ENCODE measurements around the gene IPCEF1.
"Not testable (repeated sequence)": the region's sequence is repeated elsewhere in the genome, so short reads cannot be mapped to it uniquely, and the experiment has no call there.

The IPCEF1 gene

DNA sequence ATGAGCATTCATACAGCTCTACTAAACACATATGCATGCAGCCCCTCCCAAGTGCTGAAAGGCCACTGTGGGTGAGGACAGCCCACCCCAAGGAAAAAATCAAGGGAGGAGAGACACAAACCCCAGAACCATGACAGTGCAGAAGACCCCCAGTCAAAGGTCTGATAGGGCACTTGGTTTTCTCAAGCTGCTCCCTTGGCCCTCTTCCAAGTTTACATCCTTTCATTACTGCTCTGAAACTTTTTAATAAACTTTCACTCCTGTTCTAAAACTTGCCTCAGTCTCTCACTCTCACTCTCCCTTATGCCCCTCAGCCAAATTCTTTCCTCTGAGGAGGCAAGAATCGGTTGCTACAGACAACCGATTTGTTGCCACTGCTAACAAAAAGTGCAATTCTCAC is 24.9 kb downstream of the IPCEF1 start:
- no peak for DNase-seq (ENCODE audit: low spot score)

DNA sequence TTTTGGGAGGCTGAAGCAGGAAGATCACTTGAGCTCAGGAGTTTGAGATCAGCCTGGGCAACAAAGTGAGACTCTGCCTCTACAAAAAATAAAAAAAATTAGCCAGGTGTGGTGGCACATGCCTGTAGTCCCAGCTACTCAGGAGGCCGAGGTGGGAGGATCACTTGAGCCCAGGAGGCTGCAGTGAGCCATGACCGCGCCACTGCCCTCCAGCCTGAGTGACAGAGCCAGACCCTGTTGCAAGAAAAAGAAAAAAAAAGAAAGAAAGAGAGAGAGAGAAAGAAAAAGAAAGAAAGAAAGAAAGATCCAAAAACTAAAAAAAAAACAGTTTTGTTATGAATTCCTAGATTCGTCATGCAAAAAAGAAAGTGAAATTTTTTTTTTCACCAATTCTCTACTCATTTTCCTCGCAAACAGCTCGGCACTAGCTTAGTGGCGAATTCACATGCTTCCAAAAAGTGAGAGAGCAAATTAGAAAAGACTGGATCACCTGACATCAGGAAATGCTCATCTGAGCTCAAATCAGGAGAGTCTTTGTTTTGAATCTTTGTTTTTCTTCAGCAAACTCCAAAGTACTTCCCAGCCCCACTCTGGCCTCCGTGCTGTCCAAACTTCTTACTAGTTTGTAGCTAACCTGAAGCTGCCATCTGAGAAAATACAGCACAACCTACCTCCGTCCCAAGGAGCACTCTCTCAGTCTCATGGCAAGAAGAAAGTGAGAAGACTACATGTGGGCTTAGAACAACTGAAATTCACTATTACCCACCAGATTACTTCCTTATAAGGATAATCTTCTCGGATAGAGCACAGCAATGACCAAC is 27.0 kb downstream of the IPCEF1 start:
- DNase-seq (ENCODE audit: low spot score), result no peak

DNA sequence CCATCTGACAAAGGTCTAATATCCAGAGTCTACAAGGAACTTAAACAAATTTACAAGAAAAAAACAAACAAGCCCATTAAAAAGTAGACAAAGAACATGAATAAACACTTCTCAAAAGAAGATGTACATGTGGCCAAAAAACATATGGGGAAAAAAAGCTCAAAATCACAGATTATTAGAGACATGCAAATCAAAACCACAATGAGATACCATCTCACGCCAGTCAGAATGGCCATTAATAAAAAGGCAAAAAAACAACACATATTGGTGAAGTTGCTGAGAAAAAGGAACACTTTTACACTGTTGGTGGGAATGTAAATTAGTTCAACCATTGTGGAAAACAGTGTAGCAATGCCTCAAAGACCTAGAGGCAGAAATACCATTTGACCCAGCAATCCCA is 29.3 kb downstream of the IPCEF1 start:
- DNase-seq (ENCODE audit: low spot score), result not testable (repeated sequence)

DNA sequence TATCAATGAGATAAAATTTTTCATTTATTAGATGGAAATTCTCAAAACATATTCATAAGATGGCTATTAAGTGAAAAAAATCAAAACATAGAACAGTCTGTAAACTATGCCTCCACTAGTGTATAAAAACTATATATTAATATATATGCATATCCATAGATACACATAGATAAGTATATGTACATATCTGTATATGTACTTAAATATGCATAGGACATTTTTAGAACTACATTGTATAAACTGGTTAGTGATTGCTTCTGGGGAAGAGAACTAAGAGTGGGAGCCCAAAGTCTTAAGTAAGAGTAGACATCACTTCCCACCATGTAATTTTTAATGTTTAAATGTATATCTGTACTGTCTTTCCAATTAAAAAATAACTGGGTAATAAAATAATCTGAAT is 31.5 kb downstream of the IPCEF1 start:
- DNase-seq (ENCODE audit: low spot score), result no peak

DNA sequence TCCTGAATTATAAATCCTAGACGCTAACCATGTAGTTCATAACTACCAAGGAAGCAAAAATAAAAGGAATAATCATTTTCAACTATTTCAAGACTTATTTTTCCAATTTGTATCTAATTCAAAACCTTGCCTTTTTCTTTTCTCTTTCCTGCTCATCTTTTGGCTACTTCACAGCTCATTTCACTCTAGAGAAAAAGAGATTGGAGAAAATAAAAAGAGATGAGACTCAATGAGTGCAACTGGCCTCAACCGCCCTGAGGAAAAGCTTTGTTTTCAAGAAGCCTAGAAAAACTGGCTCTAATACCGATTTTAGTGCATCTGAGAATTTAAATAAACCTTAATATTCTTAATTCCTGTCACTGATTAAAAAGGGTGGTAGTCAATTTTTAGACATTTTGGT is 36.4 kb downstream of the IPCEF1 start:
- DNase-seq (ENCODE audit: low spot score), result no peak

DNA sequence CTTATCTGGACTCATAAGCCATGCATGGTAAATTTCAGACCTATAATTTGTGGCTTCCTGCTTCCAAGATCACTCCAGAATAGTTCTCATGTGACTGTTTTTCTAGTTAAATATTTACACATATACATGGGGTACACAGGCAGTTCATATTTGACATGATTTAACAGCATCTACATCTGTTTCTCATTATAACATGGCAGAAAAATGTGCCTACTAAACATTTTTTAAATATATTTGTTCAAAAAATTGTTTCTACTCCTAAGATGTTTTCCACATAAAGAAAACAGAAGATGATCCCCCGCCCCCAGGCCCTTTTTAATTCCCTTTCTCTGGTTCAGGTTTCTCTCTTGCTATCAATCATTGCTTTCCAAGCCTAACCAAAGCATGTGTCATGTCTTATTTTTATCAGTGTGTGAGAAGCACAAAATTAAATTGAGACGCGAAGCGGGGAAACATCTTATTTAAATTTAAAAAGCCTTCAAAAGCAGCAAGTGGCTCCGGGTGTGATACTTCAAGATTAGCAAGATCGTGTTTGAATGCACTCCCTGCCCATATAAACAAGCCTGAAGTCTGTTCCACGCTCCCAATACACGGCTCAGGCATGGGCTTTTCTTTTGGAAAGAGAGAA is 37.3 kb downstream of the IPCEF1 start:
- DNase-seq (ENCODE audit: low spot score), result no peak

DNA sequence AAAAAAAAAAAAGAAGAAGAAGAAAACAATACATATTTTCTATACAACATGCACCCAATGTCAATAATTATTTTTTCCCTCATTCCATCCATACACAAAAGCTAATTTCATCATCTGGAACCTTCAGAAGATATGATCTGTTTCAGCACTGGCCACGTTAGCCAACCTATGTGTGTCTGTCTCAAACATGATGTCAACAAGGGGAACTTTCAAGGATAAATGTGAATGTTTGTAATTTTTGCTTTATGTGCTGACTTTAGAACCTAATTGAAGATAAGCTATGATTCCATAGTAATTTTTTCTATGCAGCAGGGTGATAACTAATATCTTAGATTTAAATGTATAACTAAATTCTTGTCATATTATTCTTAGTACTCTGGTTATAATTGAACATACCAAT is 37.9 kb downstream of the IPCEF1 start:
- no peak for DNase-seq (ENCODE audit: low spot score)

DNA sequence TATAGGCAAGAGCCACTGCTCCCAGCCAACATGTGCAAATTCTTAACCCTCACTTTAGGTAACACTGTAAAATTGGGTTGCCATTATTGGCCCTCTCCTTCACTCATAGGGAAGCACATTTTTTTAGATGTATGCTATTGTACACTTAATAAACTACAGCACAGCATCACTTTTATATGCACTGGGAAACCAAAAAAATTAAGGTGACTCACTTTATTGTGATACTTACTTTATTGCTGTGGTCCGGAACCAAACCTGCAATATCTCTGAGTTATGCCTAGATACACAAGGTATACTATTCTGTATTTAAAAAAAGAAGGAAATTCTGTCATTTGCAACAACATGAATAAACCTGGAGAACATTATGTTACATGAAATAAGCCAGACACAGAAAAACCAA is 40.5 kb downstream of the IPCEF1 start:
- no peak for DNase-seq (ENCODE audit: low spot score)

DNA sequence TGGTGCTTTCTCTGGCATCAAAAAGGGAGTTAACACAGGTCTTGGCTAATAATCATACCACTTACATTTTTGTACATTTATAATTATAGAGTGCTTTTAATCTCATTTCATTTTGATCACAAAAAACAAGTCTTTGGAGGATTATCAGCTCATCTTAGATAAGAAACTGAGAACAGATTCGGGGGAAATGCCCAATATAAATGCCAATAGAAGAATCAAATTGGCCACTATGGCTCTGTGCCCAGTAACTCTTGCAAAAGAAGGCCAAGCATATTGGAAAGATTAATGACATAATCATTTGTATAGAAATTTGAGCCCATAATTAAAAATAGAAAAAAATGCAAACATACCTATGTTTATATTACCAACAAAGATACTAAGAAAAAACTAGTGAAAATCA is 42.5 kb downstream of the IPCEF1 start:
- no peak for DNase-seq (ENCODE audit: low spot score)

DNA sequence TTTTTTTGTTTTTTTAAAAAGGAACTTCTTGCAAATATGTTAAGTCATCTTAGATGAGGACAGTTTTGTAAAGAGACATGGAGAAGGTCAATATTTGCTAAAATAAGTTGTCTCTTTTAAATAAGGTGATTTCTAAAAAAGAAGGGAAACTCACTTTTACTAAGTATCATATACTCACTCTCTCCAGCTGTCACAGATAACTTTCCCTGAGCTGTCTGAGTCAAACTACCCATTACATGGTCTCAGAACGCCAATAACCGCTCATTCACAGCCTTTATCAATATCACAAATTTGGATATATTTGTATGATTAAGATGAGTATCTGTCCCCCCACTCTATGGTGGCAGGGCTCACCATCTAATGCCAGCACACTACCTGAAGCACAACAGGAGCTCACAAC is 47.6 kb downstream of the IPCEF1 start:
- no peak for DNase-seq (ENCODE audit: low spot score)

DNA sequence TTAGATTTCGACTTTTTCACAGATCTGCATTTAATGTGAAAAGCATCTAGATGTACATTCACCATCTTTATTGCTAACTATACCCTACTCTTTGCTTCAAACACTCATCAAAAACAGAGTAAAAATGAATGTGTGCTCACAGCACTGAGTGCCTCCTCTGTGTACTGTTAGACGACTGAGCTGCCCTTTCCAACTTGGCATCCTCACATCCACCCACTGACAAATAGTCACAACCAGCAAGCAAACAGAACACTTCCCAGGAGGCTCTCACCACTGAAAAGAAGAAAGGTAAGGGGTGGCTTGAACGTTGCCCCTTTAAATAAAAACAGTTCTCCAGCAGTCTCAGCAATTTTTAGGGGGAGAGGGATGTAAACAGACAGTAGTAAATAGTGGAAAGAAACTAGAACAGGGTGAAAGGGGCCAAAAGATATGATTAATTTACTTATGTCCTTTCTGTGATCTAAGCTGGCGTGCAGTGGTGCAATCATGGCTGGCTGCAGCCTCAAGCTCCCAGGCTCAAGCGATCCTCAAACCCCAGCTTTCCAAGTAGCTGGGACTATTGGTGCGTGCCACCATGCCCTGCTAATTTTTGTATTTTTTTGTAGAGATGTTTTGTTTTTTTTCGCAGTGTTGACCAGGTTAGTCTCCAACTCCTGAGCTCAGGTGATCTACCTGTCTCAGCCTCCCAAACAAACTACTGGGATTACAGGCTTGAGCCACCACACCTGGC is 48.7 kb downstream of the IPCEF1 start:
- no peak for DNase-seq (ENCODE audit: low spot score)

DNA sequence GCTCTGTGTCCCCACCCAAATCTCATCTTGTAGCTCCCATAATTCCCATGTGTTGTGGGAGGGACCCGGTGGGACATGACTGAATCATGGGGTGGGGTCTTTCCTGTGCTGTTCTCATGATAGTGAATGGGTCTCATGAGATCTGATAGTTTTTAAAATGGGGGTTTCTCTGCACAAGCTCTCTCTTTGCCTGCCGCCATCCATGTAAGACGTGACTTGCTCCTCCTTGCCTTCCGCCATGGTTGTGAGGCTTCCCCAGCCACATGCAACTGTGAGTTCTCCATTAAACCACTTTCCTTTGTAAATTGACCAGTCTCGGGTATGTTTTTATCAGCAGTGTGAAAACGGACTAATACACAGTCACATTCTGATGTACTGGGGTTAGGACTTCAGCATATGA is 49.5 kb downstream of the IPCEF1 start:
- not testable (repeated sequence) for DNase-seq (ENCODE audit: low spot score)

DNA sequence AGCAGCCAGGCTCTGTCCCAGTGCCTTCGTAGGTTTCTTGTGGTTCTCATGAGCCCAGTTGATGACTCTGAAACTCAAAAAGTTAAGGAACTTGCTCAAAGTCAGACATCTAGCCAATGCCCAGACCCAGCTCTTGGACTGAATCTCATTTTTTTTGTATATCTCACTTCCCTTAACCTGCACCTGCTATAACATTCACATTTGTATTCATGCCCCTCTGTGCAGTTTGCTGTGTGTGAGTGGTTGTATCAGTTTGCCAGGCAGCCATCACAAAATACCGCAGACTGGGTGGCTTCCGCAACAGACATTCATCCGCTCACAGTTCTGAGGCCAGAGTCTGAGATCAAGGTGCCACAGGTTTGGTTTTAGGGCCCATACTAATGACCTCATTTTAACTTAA is 49.9 kb downstream of the IPCEF1 start:
- no peak for DNase-seq (ENCODE audit: low spot score)

DNA sequence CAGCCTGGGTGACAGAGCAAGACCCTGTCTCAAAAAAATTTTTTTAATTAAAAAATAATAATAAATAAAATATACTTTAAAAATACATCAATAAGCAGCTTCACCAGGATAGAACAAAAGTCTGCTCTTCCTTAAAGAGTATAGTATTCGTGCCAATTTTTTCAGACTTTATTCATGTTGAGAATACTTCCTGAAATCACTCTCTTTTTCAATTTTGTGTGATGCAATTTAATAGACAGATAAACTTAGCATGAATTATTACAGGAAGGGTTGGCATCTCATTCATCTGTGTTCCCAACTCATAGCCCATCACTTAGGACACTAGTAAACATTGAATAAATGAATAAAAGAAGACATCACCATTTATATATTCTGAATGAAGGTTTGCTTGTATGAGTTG is 52.4 kb downstream of the IPCEF1 start:
- DNase-seq (ENCODE audit: low spot score), result no peak

DNA sequence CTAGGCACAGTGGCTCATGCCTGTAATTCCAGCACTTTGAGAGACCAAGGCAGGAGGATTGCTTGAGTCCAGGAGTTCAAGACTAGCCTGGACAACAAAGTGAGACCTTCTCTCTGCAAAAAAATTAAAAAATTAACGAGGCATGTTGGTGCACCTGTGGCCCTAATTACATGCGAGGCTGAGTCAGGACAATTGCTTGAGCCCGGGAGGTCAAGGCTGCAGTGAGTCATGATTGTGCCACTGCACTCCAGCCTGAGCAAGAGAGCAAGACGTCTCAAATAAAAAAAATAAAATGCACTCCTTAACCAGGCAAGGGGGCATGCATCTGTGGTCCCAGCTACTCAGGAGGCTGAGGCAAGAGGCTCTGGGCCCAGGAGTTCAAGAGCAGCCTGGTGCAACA is 53.0 kb downstream of the IPCEF1 start:
- not testable (repeated sequence) for DNase-seq (ENCODE audit: low spot score)

DNA sequence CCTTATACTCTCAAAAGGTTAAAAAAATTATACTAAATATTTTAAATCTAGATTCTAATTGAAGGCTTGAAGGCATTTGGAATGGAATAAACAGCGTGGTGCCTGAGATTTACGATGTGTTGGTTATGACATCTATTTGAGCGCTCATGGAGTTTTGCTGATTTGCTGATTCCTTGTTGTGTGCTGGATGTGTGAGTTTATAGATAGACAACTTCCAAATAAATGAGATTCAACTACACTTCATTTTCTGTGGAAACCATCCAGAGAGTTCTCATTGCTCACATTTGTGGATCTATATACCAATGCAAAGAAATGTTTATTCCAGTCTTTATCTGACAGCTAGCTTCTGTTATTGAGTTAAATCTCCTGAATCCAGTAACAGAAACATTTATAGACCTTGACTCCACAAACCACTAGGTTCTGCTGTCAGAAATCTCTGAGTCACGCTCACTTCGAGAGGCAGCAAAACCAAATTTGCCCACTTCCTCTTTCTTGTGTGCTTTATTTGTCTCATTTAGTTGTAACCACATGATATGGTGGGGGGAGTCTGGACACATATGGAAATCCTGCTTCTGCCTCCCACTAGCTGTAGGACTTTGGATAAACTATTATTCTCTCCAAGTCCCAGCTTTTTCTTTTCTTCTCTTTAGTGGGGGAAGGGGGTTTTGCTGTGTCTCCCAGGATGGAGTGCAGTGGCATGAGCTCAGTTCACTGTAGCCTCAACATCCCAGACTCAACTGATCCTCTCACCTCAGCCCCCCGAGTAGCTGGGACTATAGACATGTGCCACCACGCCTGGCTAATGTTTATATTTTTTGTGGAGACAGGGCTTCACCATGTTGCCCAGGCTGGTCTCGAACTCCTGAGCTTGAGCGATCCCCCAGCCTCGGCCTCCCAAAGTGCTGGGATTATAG is 54.5 kb downstream of the IPCEF1 start:
- peak; percentile 33 for DNase-seq (ENCODE audit: low spot score)

DNA sequence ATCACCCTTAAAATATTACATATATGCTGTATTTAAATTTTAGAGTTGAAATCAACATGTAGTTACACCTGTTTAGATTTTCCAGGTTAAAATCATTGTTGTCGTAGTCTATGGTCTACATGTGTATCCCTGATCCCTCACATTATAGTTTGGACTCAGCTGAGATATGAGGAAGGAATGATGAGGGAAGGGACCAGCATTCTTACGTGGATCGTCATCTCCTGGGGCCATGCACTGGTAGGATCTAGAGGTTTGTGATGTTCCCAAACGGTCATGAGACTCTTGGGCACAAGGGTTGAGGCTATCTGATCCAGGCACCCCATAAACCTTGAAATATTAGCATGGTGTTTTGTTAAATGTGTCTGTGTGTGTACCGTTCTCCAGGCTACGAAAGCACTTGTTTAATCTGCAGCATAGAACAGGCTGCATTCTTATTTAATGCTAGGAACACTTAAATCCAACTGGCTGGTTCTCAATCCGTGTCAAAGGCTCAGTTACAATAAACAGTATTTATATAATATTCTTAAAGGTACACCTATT is 55.4 kb downstream of the IPCEF1 start:
- no peak for DNase-seq (ENCODE audit: low spot score)

DNA sequence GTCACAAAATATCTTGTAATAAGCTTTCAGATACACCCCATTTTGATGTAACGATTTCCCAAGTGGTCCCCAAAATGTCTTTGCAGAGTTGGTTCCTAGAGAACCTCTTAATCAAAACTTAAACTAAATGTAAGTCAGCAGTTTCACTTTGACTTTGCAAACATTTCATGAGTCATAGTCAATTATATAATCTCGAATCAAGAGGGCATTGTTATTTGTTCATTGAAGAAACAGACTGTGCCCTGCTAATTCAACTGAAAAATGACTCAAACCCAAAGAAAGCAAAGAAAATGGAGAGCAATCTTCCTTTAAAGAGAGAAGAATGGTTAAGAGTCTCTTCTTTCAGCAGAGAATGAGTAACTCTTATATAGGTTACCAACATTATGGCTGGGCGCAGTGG is 58.3 kb downstream of the IPCEF1 start:
- no peak for DNase-seq (ENCODE audit: low spot score)

DNA sequence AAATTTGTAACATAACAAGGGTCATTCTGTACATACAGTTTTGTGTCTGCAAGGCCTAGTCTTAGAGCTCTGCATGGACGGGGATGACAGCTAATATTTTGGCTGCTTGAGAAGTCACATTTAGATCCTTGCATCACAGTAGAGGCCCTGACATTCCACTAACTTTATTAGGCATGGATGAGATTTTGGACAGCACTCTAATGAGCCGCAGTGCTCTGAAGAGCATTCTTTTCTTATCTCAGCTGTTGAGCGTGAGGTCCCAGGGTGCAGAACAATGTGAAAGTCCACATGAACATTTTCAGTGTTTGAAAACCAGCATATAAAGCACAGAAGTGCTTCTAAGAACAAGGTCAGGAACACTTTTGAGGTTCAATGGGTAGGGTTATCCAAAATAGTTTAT is 58.9 kb downstream of the IPCEF1 start:
- no peak for DNase-seq (ENCODE audit: low spot score)

DNA sequence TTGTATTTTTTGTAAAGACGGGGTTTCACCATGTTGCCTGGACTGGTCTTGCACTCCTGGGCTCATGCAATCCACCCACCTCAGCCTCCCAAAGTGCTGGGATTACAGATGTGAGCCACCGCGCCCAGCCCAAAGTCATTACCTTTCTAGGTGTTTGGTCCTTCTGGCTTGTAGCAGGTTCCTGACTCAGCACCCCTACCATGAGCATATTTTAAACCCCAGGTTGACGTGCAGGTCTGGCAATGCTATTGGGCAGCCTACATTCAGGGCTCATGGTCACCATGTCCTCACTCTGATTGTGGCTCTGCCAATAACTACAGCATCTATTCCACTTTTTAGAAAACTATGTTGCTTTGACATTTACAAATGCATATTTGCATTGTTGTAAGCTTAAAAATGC is 59.4 kb downstream of the IPCEF1 start:
- no peak for DNase-seq (ENCODE audit: low spot score)

DNA sequence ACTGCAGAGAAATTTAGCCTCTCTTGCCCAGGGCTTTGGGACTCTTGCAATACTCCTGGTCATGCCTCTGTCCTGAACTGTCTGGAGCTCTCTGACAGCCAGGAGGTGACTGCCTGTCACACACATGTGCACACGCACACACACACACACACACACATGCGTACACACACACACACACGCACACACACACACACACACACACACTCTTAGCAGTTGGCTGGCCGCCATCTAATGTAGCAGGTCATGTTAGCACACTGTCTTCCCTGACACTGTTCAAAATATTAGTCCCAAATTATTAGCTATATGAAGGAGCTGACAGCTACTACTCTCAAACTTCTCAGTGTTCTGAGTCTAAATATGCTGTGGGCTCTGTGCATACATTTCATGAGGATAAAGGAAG is 60.9 kb downstream of the IPCEF1 start:
- no peak for DNase-seq (ENCODE audit: low spot score)
